ENCODE data around the gene MED27.

The MED27 gene, protein sequence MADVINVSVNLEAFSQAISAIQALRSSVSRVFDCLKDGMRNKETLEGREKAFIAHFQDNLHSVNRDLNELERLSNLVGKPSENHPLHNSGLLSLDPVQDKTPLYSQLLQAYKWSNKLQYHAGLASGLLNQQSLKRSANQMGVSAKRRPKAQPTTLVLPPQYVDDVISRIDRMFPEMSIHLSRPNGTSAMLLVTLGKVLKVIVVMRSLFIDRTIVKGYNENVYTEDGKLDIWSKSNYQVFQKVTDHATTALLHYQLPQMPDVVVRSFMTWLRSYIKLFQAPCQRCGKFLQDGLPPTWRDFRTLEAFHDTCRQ

DNA sequence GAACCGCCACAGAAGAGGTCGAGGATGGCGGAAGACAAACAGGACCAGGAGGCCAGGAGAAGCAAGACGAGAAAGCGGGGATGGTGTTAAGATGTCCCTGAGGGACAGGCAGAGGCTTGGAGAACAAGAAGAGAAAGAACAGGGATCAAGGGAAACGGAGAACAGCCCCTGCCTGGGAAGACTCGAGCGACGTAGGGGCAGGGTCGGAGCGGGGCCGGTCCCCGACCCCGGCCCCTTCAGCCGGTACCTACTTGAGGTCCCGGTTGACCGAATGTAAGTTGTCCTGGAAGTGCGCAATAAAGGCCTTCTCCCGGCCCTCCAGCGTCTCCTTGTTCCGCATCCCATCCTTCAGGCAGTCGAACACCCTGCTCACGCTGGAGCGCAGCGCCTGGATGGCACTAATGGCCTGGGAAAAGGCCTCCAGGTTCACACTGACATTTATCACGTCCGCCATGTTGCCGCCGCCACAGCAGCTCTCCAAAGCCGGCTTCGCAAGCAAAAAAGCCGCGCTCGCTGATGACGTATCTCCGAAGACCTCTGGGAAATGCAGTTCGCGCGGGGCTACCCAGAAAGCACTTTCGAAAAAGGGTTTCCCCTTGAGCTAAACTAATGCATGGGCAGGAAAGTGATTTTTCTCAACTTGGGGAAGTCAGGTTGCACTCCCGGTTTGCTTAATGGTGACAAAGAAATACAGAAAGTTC, at the start of gene MED27:
Gene MED27 (minus strand): TSS at position 477 of the 701 bp plus-strand sequence. CDS start 23 bp downstream, at position 454.
- DNase-seq = peak; percentile 93 to 94

- DNase-seq = no peak
Observed at GRCh38 chr9:132127888-132128534, 48.3 kb upstream of the MED27 start.

- DNase-seq = no peak
Observed at GRCh38 chr9:132126680-132127236, 47.1 kb upstream of the MED27 start.

- no peak for DNase-seq
Observed at GRCh38 chr9:132125944-132126679, 46.4 kb upstream of the MED27 start.

DNA sequence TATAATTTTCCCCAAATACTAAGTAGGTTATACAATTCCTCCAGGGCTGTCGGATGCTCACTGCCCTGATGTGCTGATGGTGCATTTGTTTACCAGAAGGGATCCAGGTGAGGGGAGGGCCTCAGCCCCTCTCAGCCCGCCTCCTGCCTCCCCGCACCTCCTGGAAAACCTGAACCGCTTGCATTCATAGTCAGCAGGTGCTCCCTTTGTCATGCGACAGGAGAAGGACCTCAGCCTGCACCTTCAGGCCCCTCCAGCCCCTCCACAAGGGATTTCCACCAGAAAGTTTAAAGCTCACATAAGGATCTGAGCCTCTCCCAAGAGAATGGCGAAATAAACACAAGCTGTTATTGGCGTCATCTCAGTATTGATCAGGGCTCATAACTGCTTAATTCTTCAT, 45.7 kb upstream of the MED27 start:
- DNase-seq = no peak

DNA sequence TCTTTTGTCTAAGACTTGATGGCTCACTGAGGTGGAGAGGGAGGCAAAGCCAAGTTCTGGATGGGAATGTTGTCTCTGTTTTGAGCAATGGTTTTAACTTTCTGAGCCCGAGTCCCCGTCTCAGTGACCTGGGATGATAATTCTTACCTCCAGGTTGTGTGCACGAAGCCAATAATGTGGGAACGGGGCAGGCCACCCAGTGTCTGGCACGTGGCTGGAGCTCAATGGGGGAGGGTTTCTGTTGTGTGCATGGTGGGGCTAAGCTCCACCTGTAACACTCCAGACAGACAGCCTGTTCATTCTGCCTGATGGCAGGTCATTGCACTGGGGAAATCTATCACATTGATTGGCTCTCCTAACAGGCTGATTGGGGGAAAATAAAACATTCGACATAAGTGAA, 45.1 kb upstream of the MED27 start:
- no peak for DNase-seq

GRCh38 chr9:132121021-132121420, 41.4 kb upstream of the MED27 start:
- DNase-seq = no peak

DNA sequence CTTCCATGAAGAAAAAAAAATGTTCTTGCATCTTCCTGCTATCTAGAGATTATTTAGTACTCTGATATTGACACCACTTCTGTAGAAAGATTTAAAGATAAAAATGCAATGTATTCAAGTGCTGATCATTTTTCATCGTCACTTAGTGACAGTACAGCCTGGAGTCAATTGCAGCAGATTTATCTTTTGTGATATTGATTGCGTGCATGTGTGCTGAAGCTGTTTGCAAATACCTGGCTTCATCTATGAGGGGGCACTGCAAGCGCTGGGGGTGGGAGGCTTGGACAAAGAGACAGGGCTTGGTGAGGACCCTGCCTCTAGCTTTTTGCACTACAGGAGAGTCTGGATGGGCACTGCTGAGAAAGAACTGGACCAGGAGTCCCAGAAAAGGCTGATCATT, 38.0 kb upstream of the MED27 start:
- no peak for DNase-seq

DNA sequence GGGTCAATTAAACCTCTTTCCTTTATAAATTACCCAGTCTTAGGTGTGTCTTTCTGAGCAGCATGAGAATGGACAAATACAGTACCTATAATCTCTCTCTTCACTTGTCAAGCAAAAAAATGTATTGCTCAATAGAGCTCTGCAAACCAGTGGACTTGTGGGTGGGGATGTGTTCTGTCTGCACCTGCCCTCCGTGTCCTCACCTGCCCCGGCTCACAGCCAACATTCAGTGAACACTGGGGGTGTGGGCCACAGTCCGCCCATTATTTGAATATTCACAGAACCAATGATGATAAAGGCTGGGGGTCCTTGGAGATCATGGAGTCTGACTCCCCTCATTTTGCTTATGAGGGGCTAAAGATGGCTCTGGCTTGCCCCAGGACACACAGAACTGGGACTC, 36.9 kb upstream of the MED27 start:
- DNase-seq = no peak

GRCh38 chr9:132114102-132114707, 34.5 kb upstream of the MED27 start:
- peak in 1 of 2 experiments; percentile 11 for DNase-seq

GRCh38 chr9:132109291-132109690, 29.6 kb upstream of the MED27 start:
- no peak for DNase-seq

- DNase-seq = no peak
Observed at GRCh38 chr9:132108728-132109127, 29.1 kb upstream of the MED27 start.

- DNase-seq = no peak
Observed at GRCh38 chr9:132099741-132100407, 20.2 kb upstream of the MED27 start.

DNA sequence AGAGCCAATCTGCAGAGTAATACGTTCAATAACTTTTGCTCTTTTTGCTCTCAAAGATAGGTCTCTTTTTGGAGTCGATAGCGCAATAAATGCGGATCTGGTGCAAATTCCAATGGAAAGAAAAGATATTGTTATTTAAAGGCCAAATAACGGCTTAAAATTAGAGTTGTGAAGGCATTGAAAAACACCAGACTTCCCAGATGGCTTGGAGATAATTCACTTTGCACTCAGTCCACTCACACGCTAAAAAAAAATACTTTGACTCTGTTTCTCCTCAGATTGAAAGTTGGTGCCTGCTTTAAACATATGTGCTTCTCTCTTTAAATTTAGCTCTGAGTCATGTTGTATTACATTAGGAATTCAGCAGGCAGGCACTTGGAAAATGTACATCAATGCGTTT, 19.5 kb upstream of the MED27 start:
- no peak for DNase-seq

DNA sequence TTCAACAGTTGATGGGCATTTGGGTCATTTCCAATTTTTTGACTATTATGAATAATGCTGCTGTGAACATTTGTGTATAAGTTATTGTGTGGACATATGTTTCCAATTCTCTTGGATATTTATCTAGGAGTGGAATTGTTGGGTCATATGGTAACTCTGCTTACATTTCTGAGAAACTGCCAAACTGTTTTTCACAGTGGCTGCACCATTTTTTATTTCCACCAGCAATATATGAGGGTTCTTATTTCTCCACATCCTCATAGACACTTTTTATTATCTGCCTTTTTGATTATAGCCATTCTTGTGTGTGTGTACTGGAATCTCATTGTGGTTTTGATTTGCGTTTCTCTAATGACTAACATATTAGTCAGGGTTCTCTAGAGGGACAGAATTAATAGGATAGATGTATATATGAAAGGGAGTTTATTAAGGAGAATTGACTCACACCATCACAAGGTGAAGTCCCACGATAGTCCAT, 14.7 kb upstream of the MED27 start:
- no peak for DNase-seq

- DNase-seq = no peak
Observed at GRCh38 chr9:132090771-132091170, 11.1 kb upstream of the MED27 start.

DNA sequence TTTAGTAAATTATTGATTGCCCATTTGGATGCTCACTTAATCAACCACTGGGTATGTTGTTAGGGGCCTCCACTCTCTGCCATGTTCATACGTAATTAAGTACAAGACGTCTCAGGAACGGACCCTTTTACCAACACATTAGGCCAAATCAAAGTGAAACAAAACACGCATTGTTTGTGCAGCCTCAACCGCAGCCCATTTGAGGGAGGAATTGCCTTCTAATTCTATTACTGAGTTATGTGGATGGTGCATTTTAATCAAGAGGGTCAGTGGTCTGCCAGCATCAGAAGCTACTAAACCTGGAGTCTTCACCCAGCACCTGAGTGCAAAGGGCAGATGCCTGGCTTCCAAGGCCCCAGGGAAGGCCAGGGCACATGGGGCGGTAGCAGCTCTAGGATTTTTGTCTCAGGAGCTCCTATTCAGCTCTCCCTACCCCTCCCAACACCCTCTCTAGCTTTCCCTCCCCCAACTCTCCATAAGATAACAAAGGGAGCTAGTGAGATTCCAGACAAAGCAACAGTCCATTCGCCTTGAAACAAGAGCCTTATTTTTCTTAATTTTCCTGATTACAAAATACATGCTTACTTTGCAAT, 7.9 kb upstream of the MED27 start:
- DNase-seq = no peak

DNA sequence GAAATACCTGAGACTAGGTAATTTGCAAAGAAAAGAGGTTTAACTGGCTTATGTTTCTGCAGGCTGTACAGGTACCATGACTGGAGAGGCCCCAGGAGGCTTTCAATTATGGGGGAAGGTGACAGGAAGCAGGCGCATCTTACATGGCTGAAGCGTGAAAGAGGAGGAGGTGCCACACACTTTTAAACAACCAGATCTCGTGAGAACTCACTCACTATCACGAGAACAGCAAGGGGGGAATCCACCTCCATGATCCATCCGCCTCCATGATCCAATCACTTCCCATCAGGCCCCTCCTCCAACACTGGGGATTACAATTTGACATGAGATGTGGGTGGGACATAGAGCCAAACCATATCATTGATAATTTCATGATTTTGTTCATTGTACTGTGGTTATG, 2.5 kb upstream of the MED27 start:
- no peak for DNase-seq

DNA sequence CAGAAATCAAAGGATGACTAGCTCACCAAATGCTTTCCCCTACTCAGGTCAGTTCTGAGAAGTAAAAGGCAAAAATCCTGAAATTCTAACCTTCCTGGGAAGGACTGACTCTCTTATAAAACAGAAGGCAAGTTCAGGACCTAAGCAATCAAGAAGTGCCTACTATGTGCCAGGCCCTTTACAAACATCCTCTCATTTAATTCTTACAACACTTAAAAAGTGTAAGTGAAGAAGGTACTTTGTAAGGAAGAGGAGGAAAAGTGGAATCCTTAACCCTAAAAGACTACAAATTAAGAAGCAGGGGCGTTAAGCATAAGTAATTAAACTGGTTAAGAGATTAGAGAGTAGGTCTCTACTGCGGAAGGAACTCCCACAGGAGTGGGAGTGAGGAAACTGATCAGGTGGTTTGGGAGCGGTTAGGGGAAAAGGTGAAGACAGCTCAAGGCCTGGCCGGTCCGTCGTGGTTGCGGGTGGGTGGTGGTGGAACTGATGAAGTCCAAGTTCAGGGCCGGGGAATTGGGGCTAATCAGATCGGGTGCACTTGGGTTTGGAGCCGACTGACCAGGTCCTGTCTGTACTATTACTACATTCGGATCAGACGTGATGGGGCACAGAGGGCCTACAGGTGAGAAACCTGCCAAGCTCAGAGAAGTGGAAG, 839 bp downstream of the MED27 start:
- DNase-seq = no peak

DNA sequence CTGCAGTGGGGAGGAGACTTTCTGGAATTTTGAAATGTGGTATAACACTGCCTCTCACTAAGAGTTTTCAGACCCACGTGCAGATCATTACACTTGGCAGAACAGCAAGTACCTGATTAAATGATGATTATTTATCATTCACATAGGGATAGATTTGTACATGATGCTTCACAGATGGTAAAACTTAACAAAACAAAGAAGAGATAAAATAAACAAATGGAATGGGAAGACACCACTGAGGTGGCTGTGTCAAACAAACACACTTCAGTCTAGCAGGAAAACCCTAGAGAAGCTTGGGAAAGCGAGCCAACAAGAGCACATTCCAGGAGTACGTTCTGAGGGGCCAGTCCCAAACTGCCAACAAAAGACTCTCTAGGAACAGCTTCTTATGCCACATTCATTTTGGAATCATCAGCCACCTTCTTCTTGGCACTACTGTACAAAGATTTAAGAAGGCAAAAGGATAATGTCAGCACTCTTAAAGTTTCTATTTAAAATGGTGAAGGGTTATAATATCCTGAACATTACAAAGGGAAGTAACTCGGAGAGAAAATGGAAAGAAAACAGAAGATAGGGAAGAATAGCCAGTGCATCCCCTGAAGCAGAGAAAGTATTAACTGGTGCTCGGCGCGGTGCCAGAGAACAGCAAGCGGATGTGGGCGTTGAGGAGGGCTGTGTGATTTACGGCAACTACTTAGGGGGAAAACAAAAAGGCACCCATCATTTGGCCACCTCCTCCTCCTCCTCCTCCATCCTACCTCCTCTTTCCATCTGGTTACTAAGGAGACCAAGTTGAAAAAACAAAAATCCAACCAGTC, 1.6 kb downstream of the MED27 start:
- no peak for DNase-seq

All from Kasumi-1 (cell line).